ENCODE measurements around the gene TEX29. TPM values are rescaled to one million over a fixed set of nuclear protein-coding genes. Genes with fewer than 3 reads are reported as not detected.

TEX29 gene
- polyA plus RNA-seq, 1 donor from 2014 or later: not detected

DNA sequence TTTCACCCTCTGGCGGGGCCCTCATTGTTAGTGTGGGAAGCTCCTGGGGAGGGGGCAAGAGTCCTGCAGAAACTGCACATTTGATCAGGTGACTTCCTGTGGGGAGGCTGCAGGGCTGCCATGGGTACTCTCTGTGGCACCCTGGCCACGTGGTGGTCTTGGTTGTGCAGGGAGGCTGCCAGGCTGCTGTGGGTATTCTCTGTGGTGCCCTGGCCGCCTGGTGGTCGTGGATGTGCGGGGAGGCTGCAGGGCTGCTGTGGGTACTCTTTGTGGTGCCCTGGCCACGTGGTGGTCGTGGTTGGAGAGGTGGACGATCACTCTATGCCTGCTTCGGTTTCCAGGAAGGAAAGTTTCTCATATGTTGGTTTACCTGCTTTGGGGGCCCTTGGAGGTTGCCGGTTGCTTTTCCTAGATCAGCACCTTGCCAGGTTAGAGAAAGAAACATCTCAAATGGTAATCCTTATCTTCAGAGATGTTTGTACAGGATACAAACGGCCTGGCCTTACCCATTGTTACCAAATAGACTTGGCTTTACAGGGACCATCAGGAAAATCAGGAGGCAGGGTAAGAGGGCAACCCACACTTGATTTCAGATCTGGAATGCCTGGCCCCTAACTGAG lies 22.9 kb downstream of the TEX29 start:
- Histone ChIP-seq H3K36me3 (ENCODE audit: insufficient read depth, low read length) (no peaks in the 10 kb centered on the region), H3K9me3 (ENCODE audit: low read length) (no peaks in the 10 kb centered on the region), H3K79me2 (replicated peaks; ENCODE audit: insufficient read depth, low read length) (no peaks in the 10 kb centered on the region), H3F3A (ENCODE audit: insufficient read depth, low read length, poor library complexity, severe bottlenecking) (no peaks in the 10 kb centered on the region), H3K27me3 (ENCODE audit: insufficient read depth, low read depth, low read length) (no peaks in the 10 kb centered on the region), H3K4me2 (ENCODE audit: low read length) (no peak overlapping the region), H3K4me3 (ENCODE audit: low read length) (no peak overlapping the region), H3K27ac (ENCODE audit: low read length) (no peak overlapping the region), H2AFZ (ENCODE audit: low read depth, low read length) (no peak overlapping the region), H3K9me2 (ENCODE audit: insufficient read depth, low read length) (no peaks in the 10 kb centered on the region), H3K9ac (ENCODE audit: low read length) (no peak overlapping the region), H4K20me1 (ENCODE audit: insufficient read depth) (no peaks in the 10 kb centered on the region)
- TF ChIP-seq MXI1 (conservative IDR thresholded peaks at IDR 0.05; ENCODE audit: poor library complexity, severe bottlenecking) (no peak), SMC3 (conservative IDR thresholded peaks at IDR 0.05; ENCODE audit: poor library complexity) (no peak), EP300 (conservative IDR thresholded peaks at IDR 0.05; ENCODE audit: poor library complexity, severe bottlenecking) (no peak), EZH2 (IDR thresholded peaks at IDR 0.05; ENCODE audit: borderline replicate concordance, insufficient read depth, low read length, poor library complexity, severe bottlenecking) (no peak), TAF1 (IDR thresholded peaks at IDR 0.05; ENCODE audit: low read depth) (no peak), POLR2AphosphoS5 (IDR thresholded peaks at IDR 0.05) (no peak), RAD21 (conservative IDR thresholded peaks at IDR 0.05) (no peak)
- TF ChIP-seq, protein P1, sequence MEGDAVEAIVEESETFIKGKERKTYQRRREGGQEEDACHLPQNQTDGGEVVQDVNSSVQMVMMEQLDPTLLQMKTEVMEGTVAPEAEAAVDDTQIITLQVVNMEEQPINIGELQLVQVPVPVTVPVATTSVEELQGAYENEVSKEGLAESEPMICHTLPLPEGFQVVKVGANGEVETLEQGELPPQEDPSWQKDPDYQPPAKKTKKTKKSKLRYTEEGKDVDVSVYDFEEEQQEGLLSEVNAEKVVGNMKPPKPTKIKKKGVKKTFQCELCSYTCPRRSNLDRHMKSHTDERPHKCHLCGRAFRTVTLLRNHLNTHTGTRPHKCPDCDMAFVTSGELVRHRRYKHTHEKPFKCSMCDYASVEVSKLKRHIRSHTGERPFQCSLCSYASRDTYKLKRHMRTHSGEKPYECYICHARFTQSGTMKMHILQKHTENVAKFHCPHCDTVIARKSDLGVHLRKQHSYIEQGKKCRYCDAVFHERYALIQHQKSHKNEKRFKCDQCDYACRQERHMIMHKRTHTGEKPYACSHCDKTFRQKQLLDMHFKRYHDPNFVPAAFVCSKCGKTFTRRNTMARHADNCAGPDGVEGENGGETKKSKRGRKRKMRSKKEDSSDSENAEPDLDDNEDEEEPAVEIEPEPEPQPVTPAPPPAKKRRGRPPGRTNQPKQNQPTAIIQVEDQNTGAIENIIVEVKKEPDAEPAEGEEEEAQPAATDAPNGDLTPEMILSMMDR (IDR thresholded peaks at IDR 0.05; ENCODE audit: poor library complexity, severe bottlenecking): no peak
- TF ChIP-seq, protein P2, sequence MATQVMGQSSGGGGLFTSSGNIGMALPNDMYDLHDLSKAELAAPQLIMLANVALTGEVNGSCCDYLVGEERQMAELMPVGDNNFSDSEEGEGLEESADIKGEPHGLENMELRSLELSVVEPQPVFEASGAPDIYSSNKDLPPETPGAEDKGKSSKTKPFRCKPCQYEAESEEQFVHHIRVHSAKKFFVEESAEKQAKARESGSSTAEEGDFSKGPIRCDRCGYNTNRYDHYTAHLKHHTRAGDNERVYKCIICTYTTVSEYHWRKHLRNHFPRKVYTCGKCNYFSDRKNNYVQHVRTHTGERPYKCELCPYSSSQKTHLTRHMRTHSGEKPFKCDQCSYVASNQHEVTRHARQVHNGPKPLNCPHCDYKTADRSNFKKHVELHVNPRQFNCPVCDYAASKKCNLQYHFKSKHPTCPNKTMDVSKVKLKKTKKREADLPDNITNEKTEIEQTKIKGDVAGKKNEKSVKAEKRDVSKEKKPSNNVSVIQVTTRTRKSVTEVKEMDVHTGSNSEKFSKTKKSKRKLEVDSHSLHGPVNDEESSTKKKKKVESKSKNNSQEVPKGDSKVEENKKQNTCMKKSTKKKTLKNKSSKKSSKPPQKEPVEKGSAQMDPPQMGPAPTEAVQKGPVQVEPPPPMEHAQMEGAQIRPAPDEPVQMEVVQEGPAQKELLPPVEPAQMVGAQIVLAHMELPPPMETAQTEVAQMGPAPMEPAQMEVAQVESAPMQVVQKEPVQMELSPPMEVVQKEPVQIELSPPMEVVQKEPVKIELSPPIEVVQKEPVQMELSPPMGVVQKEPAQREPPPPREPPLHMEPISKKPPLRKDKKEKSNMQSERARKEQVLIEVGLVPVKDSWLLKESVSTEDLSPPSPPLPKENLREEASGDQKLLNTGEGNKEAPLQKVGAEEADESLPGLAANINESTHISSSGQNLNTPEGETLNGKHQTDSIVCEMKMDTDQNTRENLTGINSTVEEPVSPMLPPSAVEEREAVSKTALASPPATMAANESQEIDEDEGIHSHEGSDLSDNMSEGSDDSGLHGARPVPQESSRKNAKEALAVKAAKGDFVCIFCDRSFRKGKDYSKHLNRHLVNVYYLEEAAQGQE (IDR thresholded peaks at IDR 0.05; ENCODE audit: borderline replicate concordance): no peak

DNA sequence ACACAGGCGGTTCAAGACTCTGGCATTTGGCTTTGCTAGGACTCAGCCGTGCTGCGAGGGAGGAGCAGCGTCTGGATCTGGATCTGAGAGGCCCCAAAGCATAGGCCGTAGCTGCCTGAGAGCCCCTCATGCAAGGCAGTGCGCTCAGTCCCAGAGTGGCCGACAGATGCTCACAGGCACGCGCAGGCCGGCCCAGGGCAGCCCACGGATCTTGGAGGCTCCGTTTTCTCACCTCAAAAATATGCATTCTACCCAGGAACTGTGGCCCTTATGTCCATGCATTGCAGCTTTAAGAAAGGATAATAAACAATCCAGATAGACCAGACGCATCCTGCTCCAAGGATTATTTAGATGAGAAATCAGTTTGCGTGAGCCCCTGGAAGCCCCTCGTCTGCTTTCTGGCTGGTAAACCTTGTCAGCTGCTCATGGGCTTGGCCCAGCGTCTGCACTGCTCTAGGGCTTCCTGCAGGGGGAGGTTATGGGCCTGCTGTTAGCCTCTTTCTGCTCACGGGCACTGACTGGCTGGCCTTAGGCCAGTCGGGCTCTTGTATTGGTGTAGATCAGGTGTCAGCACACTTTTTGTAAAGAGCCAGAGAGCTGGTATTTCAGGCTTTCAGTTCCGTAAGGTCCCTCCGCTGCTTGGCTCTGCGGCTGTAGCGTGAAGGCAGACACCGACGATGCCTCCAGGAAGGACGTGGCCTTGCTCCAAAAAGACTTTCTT lies 24.2 kb downstream of the TEX29 start:
- no peak overlapping the region for H3K9ac ChIP-seq (ENCODE audit: low read length)
- no peaks in the 10 kb centered on the region for H4K20me1 ChIP-seq (ENCODE audit: insufficient read depth)
- no peak overlapping the region for H3K4me2 ChIP-seq (ENCODE audit: low read length)
- no peaks in the 10 kb centered on the region for H3F3A ChIP-seq (ENCODE audit: insufficient read depth, low read length, poor library complexity, severe bottlenecking)
- no peaks in the 10 kb centered on the region for H3K36me3 ChIP-seq (ENCODE audit: insufficient read depth, low read length)
- TF ChIP-seq MXI1 (conservative IDR thresholded peaks at IDR 0.05; ENCODE audit: poor library complexity, severe bottlenecking): no peak
- TF ChIP-seq, protein P1 (IDR thresholded peaks at IDR 0.05; ENCODE audit: poor library complexity, severe bottlenecking): peak; percentile 21
- TF ChIP-seq POLR2AphosphoS5 (IDR thresholded peaks at IDR 0.05): no peak
- TF ChIP-seq, protein P2 (IDR thresholded peaks at IDR 0.05; ENCODE audit: borderline replicate concordance): no peak
- H3K4me3 ChIP-seq (ENCODE audit: low read length): no peak overlapping the region
- no peaks in the 10 kb centered on the region for H3K27me3 ChIP-seq (ENCODE audit: insufficient read depth, low read depth, low read length)
- no peaks in the 10 kb centered on the region for H3K9me2 ChIP-seq (ENCODE audit: insufficient read depth, low read length)
- H3K79me2 ChIP-seq (replicated peaks; ENCODE audit: insufficient read depth, low read length): no peaks in the 10 kb centered on the region
- H3K27ac ChIP-seq (ENCODE audit: low read length): no peak overlapping the region
- H3K9me3 ChIP-seq (ENCODE audit: low read length): no peaks in the 10 kb centered on the region
- no peak overlapping the region for H2AFZ ChIP-seq (ENCODE audit: low read depth, low read length)
